Thoracic aorta (tissue), 2 donors: ENCODE results near the gene IRS1. TPM values are rescaled to one million over a fixed set of nuclear protein-coding genes. Genes with fewer than 3 reads are reported as not detected.

Source experiments
- ATAC-seq: fragments of 150-250 bp; one replicate; pipeline ENCODE4 v1.8.0; 2017; ENCODE audit warnings: low read depth; ENCODE audit not compliant: insufficient number of reproducible peaks, low FRiP score
- DNase-seq: peaks from one replicate; pipeline ENCODE4 v3.0.0-alpha.2; 2020; ENCODE audit warnings: low spot score
- H3K27ac ChIP-seq, 2 donors: fragments of 200-600 bp; sonication (generic); 1 replicate in 1 of 2; 2 replicates in 1 of 2; pipeline ENCODE4 v1.5.1; 2016; ENCODE audit warnings: mild to moderate bottlenecking in 2 of 2, moderate library complexity in 2 of 2
- H3K27me3 ChIP-seq: fragments of 200-600 bp; sonication (generic); replicated peaks from 2 replicates; pipeline ENCODE4 v1.6.0; 2016; ENCODE audit warnings: mild to moderate bottlenecking; ENCODE audit not compliant: insufficient read depth
- H3K36me3 ChIP-seq: fragments of 200-600 bp; sonication (generic); one replicate; pipeline ENCODE4 v1.5.1; 2016
- H3K4me1 ChIP-seq, 2 donors: fragments of 200-600 bp; sonication (generic); 1 replicate in 1 of 2; 2 replicates in 1 of 2; pipeline versions ENCODE4 v1.5.1 to v1.6.0; 2016; ENCODE audit warnings: low read depth in 2 of 2, mild to moderate bottlenecking in 1 of 2; ENCODE audit not compliant: control insufficient read depth in 1 of 2
- H3K4me3 ChIP-seq: fragments of 200-600 bp; sonication (generic); 2 replicates; pipeline ENCODE4 v1.5.1; 2016; ENCODE audit warnings: mild to moderate bottlenecking
- H3K9me3 ChIP-seq: fragments of 200-600 bp; sonication (generic); 2 replicates; pipeline ENCODE4 v1.5.1; 2016
- CTCF ChIP-seq: fragments of 200-600 bp; sonication (generic); IDR thresholded peaks from one replicate; pipeline ENCODE4 v1.5.1; 2019; ENCODE audit warnings: antibody characterized with exemption
- total RNA-seq, 2 donors: library from RNA; depleted of rRNA; stranded (reverse); fragments of >200 nt; gene quantifications; one replicate each; pipeline versions ENCODE4 v1.1.0 to v1.2.3, GENCODE V29; 2016

The IRS1 gene
- total RNA-seq, 2 donors from 2014 or later: 18.8 to 23.1 TPM

DNA sequence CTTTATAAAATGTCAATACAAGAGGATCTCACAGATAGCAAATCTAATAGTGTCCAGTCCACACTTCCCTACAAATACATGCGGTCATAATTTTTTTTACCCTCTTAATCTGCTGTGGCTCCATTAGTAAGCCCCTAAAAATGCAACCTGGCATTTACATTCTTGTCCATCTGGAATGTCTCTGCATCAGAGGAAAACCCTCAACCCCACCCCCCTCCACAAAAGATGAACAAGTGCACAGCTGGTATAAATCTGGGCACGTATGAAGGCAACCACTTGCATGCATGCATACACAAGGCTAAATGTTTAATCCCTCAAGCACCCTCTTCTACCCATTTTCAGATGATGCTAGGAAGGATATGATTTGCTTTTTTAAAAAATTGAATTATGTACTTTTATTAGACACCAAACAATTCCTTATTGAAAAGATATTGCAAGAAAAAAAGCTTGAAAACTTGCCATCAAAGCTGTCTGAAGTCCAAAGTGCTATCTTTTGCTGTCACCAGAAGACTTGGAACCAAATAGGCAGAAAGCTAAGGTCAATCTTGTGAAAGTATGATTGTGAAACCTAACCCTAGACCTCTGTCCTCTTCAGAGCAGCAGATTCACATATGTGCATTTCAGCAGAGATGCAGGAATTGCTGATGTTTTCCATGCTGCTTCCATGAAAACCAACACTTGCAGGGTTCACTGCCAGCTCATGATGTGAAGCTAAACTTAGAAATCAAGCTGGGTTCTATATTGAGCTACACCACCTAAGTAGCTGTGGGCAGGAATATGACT is 39.0 kb downstream of the IRS1 start:
- DNase-seq (no peak), ATAC-seq (no peak)
- no peaks in the 10 kb centered on the region for H3K36me3 ChIP-seq
- no peaks in the 10 kb centered on the region for H3K27me3 ChIP-seq
- no peak overlapping the region for H3K4me3 ChIP-seq
- H3K9me3 ChIP-seq: no peaks in the 10 kb centered on the region
- H3K4me1 ChIP-seq: peaks cover 49 to 75% of the 10 kb centered on the region in 2 donors
- no peak for TF ChIP-seq CTCF
- H3K27ac ChIP-seq: peak overlapping the region in 1 of 2 donors; percentile 6

GRCh38 chr2:226759768-226760167 is 39.9 kb downstream of the IRS1 start:
- Histone ChIP-seq H3K4me1 (peaks cover 49 to 80% of the 10 kb centered on the region in 2 donors), H3K27ac (peak overlapping the region; percentile 2 to 53)

DNA sequence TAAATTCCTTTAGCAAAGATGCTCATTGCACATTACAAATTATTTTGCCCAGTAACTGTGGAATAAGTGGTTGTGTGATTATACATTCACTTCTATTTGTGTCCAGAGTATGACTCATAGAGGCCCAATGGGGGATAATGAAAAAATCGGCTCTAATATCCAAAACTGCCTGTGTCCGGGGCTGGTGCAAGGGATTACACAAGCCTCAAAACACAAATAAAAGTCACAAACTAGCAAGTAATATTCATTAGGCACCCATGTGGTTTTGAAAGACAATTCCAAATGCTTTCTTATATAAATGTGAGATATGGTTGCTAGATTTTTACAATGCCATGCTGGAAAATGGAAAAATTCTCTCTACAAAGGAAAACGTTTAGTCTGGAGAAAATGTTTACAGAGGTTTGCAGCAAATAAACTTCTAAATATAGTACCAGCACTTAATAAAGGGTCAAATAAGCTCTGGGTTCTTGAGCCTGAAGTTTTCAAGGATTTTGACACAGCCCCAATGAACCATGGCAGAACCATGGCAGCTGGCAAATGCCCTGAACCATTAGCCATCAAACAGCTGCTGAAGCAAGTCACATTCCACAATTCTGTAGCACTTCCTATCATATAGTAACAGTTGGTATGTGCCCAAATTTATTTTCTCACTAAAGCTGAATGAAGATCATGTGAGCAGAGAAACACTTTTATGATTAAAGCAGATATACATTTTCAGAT is 40.5 kb downstream of the IRS1 start:
- Histone ChIP-seq H3K36me3 (no peaks in the 10 kb centered on the region), H3K4me1 (peaks cover 45 to 80% of the 10 kb centered on the region in 2 donors), H3K4me3 (peak overlapping the region; percentile 1), H3K27me3 (no peaks in the 10 kb centered on the region), H3K9me3 (no peaks in the 10 kb centered on the region), H3K27ac (peak overlapping the region; percentile 2 to 53)
- no peak for ATAC-seq
- DNase-seq: no peak
- no peak for TF ChIP-seq CTCF

More at GRCh38 chr2:226759768-226760167, 39.9 kb downstream of the IRS1 start:
- Histone ChIP-seq H3K36me3 (no peaks in the 10 kb centered on the region), H3K27me3 (no peaks in the 10 kb centered on the region), H3K9me3 (no peaks in the 10 kb centered on the region), H3K4me3 (no peak overlapping the region)
- no peak for ATAC-seq
- no peak for DNase-seq
- no peak for TF ChIP-seq CTCF

- Histone ChIP-seq H3K27ac (peak overlapping the region in 1 of 2 donors; percentile 49), H3K9me3 (no peaks in the 10 kb centered on the region), H3K36me3 (no peaks in the 10 kb centered on the region), H3K4me1 (peaks cover 33 to 57% of the 10 kb centered on the region in 2 donors), H3K27me3 (no peaks in the 10 kb centered on the region), H3K4me3 (no peak overlapping the region)
- DNase-seq (no peak), ATAC-seq (no peak)
- no peak for TF ChIP-seq CTCF
These were observed 43.5 kb downstream of the IRS1 start for GRCh38 chr2:226756131-226756530.

GRCh38 chr2:226755631-226756030 is 44.0 kb downstream of the IRS1 start:
- Histone ChIP-seq H3K36me3 (no peaks in the 10 kb centered on the region), H3K4me1 (peaks cover 28 to 52% of the 10 kb centered on the region in 2 donors), H3K27ac (peak overlapping the region in 1 of 2 donors; percentile 49), H3K4me3 (no peak overlapping the region), H3K27me3 (no peaks in the 10 kb centered on the region), H3K9me3 (no peaks in the 10 kb centered on the region)
- DNase-seq (no peak), ATAC-seq (no peak)
- TF ChIP-seq CTCF: no peak
